ENCODE measurements around the gene PAX5.

DNA sequence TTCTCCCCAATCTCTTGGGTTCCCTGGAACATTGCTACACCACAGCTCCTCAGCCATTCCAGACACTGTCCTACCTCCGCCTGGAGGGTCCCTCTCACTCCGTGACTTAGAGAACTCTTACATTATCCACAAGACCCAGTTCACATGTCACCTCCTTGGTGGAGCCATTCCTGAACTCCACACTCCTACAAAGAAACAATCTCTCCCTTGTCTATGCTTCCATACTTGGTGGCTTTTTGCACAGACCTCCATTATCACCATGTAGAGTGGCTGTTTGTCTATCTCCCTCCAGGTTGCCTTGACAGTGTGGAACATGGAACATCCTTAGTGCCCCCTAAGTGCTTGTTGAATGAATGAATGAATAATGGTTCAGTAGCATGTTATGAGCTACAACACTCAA, 105.9 kb downstream of the PAX5 start:
- TF ChIP-seq POLR2A (IDR thresholded peaks at IDR 0.05), result no peak
- TF ChIP-seq, protein P1, sequence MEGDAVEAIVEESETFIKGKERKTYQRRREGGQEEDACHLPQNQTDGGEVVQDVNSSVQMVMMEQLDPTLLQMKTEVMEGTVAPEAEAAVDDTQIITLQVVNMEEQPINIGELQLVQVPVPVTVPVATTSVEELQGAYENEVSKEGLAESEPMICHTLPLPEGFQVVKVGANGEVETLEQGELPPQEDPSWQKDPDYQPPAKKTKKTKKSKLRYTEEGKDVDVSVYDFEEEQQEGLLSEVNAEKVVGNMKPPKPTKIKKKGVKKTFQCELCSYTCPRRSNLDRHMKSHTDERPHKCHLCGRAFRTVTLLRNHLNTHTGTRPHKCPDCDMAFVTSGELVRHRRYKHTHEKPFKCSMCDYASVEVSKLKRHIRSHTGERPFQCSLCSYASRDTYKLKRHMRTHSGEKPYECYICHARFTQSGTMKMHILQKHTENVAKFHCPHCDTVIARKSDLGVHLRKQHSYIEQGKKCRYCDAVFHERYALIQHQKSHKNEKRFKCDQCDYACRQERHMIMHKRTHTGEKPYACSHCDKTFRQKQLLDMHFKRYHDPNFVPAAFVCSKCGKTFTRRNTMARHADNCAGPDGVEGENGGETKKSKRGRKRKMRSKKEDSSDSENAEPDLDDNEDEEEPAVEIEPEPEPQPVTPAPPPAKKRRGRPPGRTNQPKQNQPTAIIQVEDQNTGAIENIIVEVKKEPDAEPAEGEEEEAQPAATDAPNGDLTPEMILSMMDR (IDR thresholded peaks at IDR 0.05), result no peak
